Pancreas (tissue), 10 donors: ENCODE results near the gene NEU2. TPM values are rescaled to one million over a fixed set of nuclear protein-coding genes. Genes with fewer than 3 reads are reported as not detected.
A peak's percentile ranks its signal among the peaks of the same experiment; 100 is the strongest.
"Not testable (repeated sequence)": the region's sequence is repeated elsewhere in the genome, so short reads cannot be mapped to it uniquely, and the experiment has no call there.

ENCODE experiments used
- ATAC-seq, 4 donors: fragments of 200-7000 bp; cut with Tn5 transposase; one replicate each; pipeline versions ENCODE4 v1.8.0 to v1.9.1; 2020; ENCODE audit warnings: mild to moderate bottlenecking in 4 of 4, moderate library complexity in 4 of 4
- DNase-seq, 6 donors: peaks; one replicate each; pipeline ENCODE4 v3.0.0-alpha.2; 2020
- FAIRE-seq: peaks from 2 replicates; lab custom pipeline; 2012; peaks lifted over from hg19 to GRCh38; lab: Jason Lieb, UNC
- H3K27ac ChIP-seq, 4 donors: fragments of 200-600 bp; sonication (generic); 1 replicate in 3 of 4; 2 replicates in 1 of 4; pipeline versions ENCODE4 v1.5.0 to v1.8.0; 2020
- H3K27me3 ChIP-seq, 4 donors: fragments of 200-600 bp; one replicate each; pipeline ENCODE4 v1.8.0; 2021
- H3K36me3 ChIP-seq, 3 donors: fragments of 200-600 bp; sonication (generic) in 1 of 3; one replicate each; pipeline versions ENCODE4 v1.5.0 to v1.8.0; 2020 to 2021
- H3K4me1 ChIP-seq, 3 donors: fragments of 200-600 bp; one replicate each; pipeline ENCODE4 v1.8.0; 2021
- H3K4me3 ChIP-seq, 4 donors: fragments of 200-600 bp; sonication (generic) in 2 of 4; one replicate each; pipeline versions ENCODE4 v1.5.0 to v1.8.0; 2020 to 2021
- H3K9me3 ChIP-seq, 4 donors: fragments of 200-600 bp; one replicate each; pipeline ENCODE4 v1.8.0; 2021
- CTCF ChIP-seq, 4 donors: fragments of 200-600 bp; sonication (generic) in 3 of 4; IDR thresholded peaks; one replicate each; pipeline versions ENCODE4 v1.5.0 to v1.8.0; 2021; ENCODE audit warnings: antibody characterized with exemption in 4 of 4
- WGBS, 2 donors: extraction: QIAGEN DNeasy Blood & Tissue Kit; methylation state at CpG; one replicate each; pipeline ENCODE4 v1.1.7; 2013; 5-methylcytosine and 5-hydroxymethylcytosine counted together
- intact Hi-C, 3 donors: fragments of 100-400 bp; cut with DNase I; formaldehyde crosslinking; loops; one replicate each; pipeline versions ENCODE4 v1.11.1 to v1.14.2; 2022
- polyA plus RNA-seq, 2 donors: library from polyadenylated mRNA; stranded (reverse); fragments of 200-250 nt; gene quantifications; one replicate each; pipeline ENCODE4 v1.2.3, GENCODE V29; 2013
- total RNA-seq, 6 donors: library from RNA; stranded (reverse); fragmentation: NEBNext Ultra II Directional in 4 of 6; extraction: Animal tissue kit (Norgen Biotek cat#: 25700) in 4 of 6; gene quantifications; one replicate each; pipeline versions ENCODE4 v1.2.1 to v1.2.4, GENCODE V29; 2021 to 2023
- donor health status: healthy with polysubstance abuse.
- donor health status: DM: no; HTN: no; CAD: no; lungs with moderate emphysema.
- donor health status: DM: no; HTN: no; CAD: no.
- donor health status: control.
- donor health status: control.
- donor health status: Bipolar disorder and iron deficiency.
- donor health status: DM: yes; HTN: yes; CAD: no.
- donor health status: DM: no; HTN: no; CAD: no.
- donor health status: DM: no; HTN: no; CAD: no.
- donor health status: DM: yes; HTN: yes; CAD: no.

The NEU2 gene
- total and polyA plus RNA-seq, 8 donors, result not detected

- DNase-seq, result peak in 1 of 6 donors; percentile 25
- Histone ChIP-seq H3K27me3 (no peaks in the 10 kb centered on the region), H3K9me3 (no peaks in the 10 kb centered on the region), H3K36me3 (no peaks in the 10 kb centered on the region), H3K4me3 (no peak overlapping the region), H3K4me1 (no peaks in the 10 kb centered on the region), H3K27ac (no peak overlapping the region)
- intact Hi-C loops, result loop anchor here in 1 of 3 donors (10.0 kb wide), 1 partner anchor 173 kb away; the partner anchor contains the start of gene SNORC
- ATAC-seq, result no peak
- FAIRE-seq, result no peak
- 75 to 88% methylated on average over 9 of the region's 9 CpGs for WGBS, 2 donors
- no peak for TF ChIP-seq CTCF (IDR thresholded peaks at IDR 0.05)
These were observed 15.2 kb downstream of the NEU2 start for GRCh38 chr2:233047667-233048066.

GRCh38 chr2:233048569-233049193 is 16.2 kb downstream of the NEU2 start:
- intact Hi-C loops, result loop anchor here in 1 of 3 donors (10.0 kb wide), 1 partner anchor 174 kb away; the partner anchor contains the start of gene SNORC

GRCh38 chr2:233049194-233049761 is 16.8 kb downstream of the NEU2 start:
- Histone ChIP-seq H3K27me3 (peaks cover 0 to 4% (median 0%) of the 10 kb centered on the region in 4 donors), H3K4me3 (no peak overlapping the region), H3K9me3 (no peaks in the 10 kb centered on the region), H3K27ac (no peak overlapping the region), H3K4me1 (no peaks in the 10 kb centered on the region), H3K36me3 (no peaks in the 10 kb centered on the region)
- TF ChIP-seq CTCF (IDR thresholded peaks at IDR 0.05), result no peak
- intact Hi-C loops, result loop anchor here in 1 of 3 donors (10.0 kb wide), 1 partner anchor 174 kb away; the partner anchor contains the start of gene SNORC
- 23 to 30% methylated on average over 4 of the region's 4 CpGs for WGBS, 2 donors
- FAIRE-seq (no peak), DNase-seq (peak in 1 of 6 donors; percentile 28), ATAC-seq (peak in 1 of 4 donors; percentile 24)

More at GRCh38 chr2:233048569-233049193, 16.2 kb downstream of the NEU2 start:
- no peaks in the 10 kb centered on the region for H3K9me3 ChIP-seq
- H3K36me3 ChIP-seq, result no peaks in the 10 kb centered on the region
- H3K27ac ChIP-seq, result no peak overlapping the region
- peak in 1 of 6 donors; percentile 46 for DNase-seq
- TF ChIP-seq CTCF (IDR thresholded peaks at IDR 0.05), result no peak
- H3K27me3 ChIP-seq, result peaks cover 0 to 4% (median 0%) of the 10 kb centered on the region in 4 donors
- FAIRE-seq, result no peak
- H3K4me3 ChIP-seq, result no peak overlapping the region
- WGBS, 2 donors, result 76 to 83% methylated on average over 10 of the region's 10 CpGs
- no peaks in the 10 kb centered on the region for H3K4me1 ChIP-seq
- no peak for ATAC-seq

- Histone ChIP-seq H3K27ac (no peak overlapping the region), H3K36me3 (no peaks in the 10 kb centered on the region), H3K27me3 (peaks cover 0 to 4% (median 0%) of the 10 kb centered on the region in 4 donors), H3K9me3 (no peaks in the 10 kb centered on the region), H3K4me1 (no peaks in the 10 kb centered on the region), H3K4me3 (no peak overlapping the region)
- TF ChIP-seq CTCF (IDR thresholded peaks at IDR 0.05), result no peak
- FAIRE-seq, result no peak
- DNase-seq, result peak in 1 of 6 donors; percentile 35
- intact Hi-C loops, result no loop called here
- WGBS, 2 donors, result 49 to 50% methylated on average over 24 of the region's 24 CpGs
- ATAC-seq, result peak in 2 of 4 donors; percentile 34 to 50
These were observed 19.0 kb downstream of the NEU2 start for GRCh38 chr2:233051241-233052149.

- 87 to 90% methylated on average over 4 of the region's 4 CpGs for WGBS, 2 donors
- H3K9me3 ChIP-seq, H3K36me3 ChIP-seq, H3K4me1 ChIP-seq, FAIRE-seq, H3K27me3 ChIP-seq, ATAC-seq, H3K27ac ChIP-seq, H3K4me3 ChIP-seq, DNase-seq, intact Hi-C loops: not testable (repeated sequence)
These were observed 20.0 kb downstream of the NEU2 start for GRCh38 chr2:233052517-233052916.
